Stimulated activated naive B cell treated with anti-CD40 and anti-IgM and Interleukin-4, amounts not matched to agents 10 μg/mL and 1 μg/mL and 100 μg/mL, for 72 hours (primary cell): ENCODE results near the gene CLMP.

ENCODE experiments used
- ATAC-seq, 2 donors: fragments of 150-1000 bp; cut with Tn5 transposase; replicated peaks; 2 replicates each; pipeline ENCODE4 v1.10.0; 2021; ENCODE audit warnings: moderate library complexity in 1 of 2
- DNase-seq: peaks from one replicate; pipeline ENCODE4 v3.0.0; 2021
- H3K27ac Mint-ChIP-seq: one replicate; pipeline ENCODE4 v1.8.0; 2022; ENCODE audit warnings: mild to moderate bottlenecking, mixed read lengths
- H3K27me3 Mint-ChIP-seq, 2 donors: one replicate each; pipeline ENCODE4 v1.8.0; 2022; ENCODE audit warnings: mixed read lengths in 2 of 2
- H3K36me3 Mint-ChIP-seq, 2 donors: one replicate each; pipeline ENCODE4 v1.8.0; 2022; ENCODE audit warnings: mixed read lengths in 2 of 2, mild to moderate bottlenecking in 1 of 2
- H3K4me1 Mint-ChIP-seq, 2 donors: one replicate each; pipeline ENCODE4 v1.8.0; 2022; ENCODE audit warnings: mixed read lengths in 2 of 2, mild to moderate bottlenecking in 1 of 2
- H3K4me3 Mint-ChIP-seq, 2 donors: one replicate each; pipeline ENCODE4 v1.8.0; 2022; ENCODE audit warnings: mild to moderate bottlenecking in 2 of 2, mixed read lengths in 2 of 2, moderate library complexity in 1 of 2
- H3K9me3 Mint-ChIP-seq, 2 donors: one replicate each; pipeline ENCODE4 v1.8.0; 2022; ENCODE audit warnings: mixed read lengths in 2 of 2, mild to moderate bottlenecking in 1 of 2

Gene CLMP

GRCh38 chr11:123190518-123190917, 4.5 kb downstream of the CLMP start:
- H3K27ac Mint-ChIP-seq: no peak overlapping the region
- H3K4me1 Mint-ChIP-seq: peaks cover 3 to 4% of the 10 kb centered on the region in 2 donors
- no peaks in the 10 kb centered on the region for H3K36me3 Mint-ChIP-seq
- H3K27me3 Mint-ChIP-seq: peaks cover 38 to 58% of the 10 kb centered on the region in 2 donors
- ATAC-seq: no peak
- no peak for DNase-seq
- H3K4me3 Mint-ChIP-seq: no peak overlapping the region
- H3K9me3 Mint-ChIP-seq: no peaks in the 10 kb centered on the region

- Mint-ChIP-seq H3K4me3 (no peak overlapping the region), H3K27ac (no peak overlapping the region), H3K36me3 (no peaks in the 10 kb centered on the region), H3K4me1 (no peaks in the 10 kb centered on the region), H3K9me3 (no peaks in the 10 kb centered on the region), H3K27me3 (peaks cover 36 to 55% of the 10 kb centered on the region in 2 donors)
- no peak for ATAC-seq
- DNase-seq: no peak
Observed at GRCh38 chr11:123188508-123189165, 6.4 kb downstream of the CLMP start.

DNA sequence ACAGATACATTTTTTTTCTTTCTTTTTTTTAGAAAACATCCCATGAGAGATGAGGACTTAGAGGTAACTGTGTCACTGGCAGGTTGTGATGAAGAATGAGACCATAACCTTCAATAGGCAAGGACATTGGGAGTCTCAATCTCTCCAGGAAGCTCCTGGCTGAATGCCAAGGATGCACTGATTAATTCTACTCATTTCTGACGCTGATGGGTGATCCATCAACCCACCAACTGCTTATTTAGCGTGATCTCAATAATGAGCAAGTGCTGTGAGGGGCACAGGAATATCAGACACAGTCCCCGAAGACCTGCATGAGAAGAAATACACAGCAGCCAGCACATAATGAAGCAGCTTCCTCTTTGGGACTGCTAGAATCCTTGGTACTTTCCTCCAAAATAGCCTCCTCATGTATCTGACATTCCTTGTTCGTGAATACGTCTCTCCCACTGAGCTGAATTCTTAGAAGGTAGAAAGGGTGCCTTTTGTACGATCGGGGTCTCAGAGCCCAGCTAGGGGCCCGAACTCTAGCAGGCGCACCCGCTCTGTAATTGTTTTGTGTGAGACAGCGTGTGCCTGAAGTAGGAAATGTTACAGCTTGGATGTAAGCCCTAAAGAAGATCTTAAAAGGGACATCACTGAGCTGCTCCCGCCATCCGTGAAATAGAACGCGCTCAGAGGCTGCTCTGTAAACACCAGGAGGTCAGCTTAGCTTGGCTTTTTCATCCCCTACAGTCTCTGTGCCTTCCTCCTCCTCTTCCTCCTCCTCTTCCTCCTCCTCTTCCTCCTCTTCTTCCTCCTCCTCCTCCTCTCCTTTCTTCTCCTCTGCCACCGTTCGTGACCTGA, 7.2 kb downstream of the CLMP start:
- no peak overlapping the region for H3K27ac Mint-ChIP-seq
- H3K27me3 Mint-ChIP-seq: peaks cover 33 to 51% of the 10 kb centered on the region in 2 donors
- H3K36me3 Mint-ChIP-seq: no peaks in the 10 kb centered on the region
- no peaks in the 10 kb centered on the region for H3K9me3 Mint-ChIP-seq
- no peaks in the 10 kb centered on the region for H3K4me1 Mint-ChIP-seq
- H3K4me3 Mint-ChIP-seq: no peak overlapping the region
- ATAC-seq (no peak), DNase-seq (no peak)

DNA sequence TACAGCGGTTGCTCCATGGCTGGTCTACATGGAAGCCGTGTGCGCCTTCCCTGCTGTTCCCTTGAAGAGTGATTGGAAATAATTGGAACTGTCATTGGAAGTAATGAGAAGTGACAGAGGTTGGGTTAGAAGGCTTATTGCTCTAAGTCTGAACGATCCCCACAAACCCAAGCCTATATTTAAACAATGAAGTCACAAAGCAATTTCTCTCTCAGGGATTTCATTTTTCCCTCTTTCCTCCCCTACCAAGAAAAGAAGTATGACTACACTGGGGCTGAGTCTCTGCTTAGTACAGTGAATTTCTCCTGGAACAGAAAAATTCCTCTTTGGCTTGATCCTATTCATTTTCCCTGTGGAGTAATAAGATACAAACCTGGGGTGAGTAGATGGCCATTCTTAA, 7.8 kb downstream of the CLMP start:
- no peak for ATAC-seq
- no peaks in the 10 kb centered on the region for H3K4me1 Mint-ChIP-seq
- H3K9me3 Mint-ChIP-seq: no peaks in the 10 kb centered on the region
- H3K36me3 Mint-ChIP-seq: no peaks in the 10 kb centered on the region
- peaks cover 33 to 55% of the 10 kb centered on the region in 2 donors for H3K27me3 Mint-ChIP-seq
- H3K4me3 Mint-ChIP-seq: no peak overlapping the region
- H3K27ac Mint-ChIP-seq: no peak overlapping the region
- DNase-seq: no peak

DNA sequence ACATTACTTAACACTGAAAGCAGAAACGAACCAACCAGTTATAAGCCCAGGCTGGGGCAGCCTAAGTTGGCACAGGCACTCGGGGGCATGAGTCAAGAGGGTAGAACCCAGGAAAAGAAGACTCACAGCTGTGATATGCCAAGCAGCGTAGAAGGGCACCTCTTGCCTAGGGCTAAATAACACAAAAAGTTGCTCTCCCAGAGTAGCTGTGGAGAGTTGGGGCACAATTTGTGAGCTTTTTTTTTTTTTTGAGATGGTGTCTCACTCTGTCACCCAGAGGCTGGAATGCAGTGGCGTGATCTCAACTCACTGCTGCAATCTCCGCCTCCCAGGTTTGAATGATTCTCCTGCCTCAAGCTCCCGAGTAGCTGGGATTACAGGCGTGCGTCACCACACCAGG, 8.8 kb downstream of the CLMP start:
- Mint-ChIP-seq H3K36me3 (no peaks in the 10 kb centered on the region), H3K4me3 (no peak overlapping the region), H3K27me3 (peaks cover 30 to 48% of the 10 kb centered on the region in 2 donors), H3K27ac (no peak overlapping the region), H3K4me1 (no peaks in the 10 kb centered on the region), H3K9me3 (no peaks in the 10 kb centered on the region)
- ATAC-seq (no peak), DNase-seq (no peak)

- no peak overlapping the region for H3K27ac Mint-ChIP-seq
- peaks cover 36 to 52% of the 10 kb centered on the region in 2 donors for H3K27me3 Mint-ChIP-seq
- ATAC-seq: no peak
- peaks cover 2 to 3% of the 10 kb centered on the region in 2 donors for H3K9me3 Mint-ChIP-seq
- H3K4me1 Mint-ChIP-seq: no peaks in the 10 kb centered on the region
- no peak for DNase-seq
- H3K36me3 Mint-ChIP-seq: peaks cover 0 to 2% of the 10 kb centered on the region in 2 donors
- no peak overlapping the region for H3K4me3 Mint-ChIP-seq
Observed at GRCh38 chr11:123185326-123185725, 9.7 kb downstream of the CLMP start.

DNA sequence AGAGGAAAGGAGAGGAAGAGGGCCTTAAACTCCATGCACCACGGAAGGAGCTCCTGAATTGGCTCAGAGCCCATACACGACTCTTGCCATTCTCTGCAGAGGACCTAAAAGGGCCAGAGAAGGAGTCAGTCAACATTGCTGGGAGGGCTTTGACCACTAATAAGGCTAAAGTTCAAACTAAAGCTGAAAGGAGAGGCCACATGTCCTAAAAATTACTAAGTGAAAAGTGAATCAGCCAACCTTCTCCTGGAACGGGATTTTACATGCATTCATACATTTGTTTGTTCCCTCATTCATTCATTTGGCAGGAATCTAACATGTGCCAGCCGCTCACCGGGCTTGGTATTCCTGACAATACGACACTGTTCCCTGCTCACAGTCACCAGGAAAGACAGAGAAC, 10.5 kb downstream of the CLMP start:
- DNase-seq (no peak), ATAC-seq (no peak)
- H3K4me3 Mint-ChIP-seq: no peak overlapping the region
- H3K36me3 Mint-ChIP-seq: peaks cover 0 to 4% of the 10 kb centered on the region in 2 donors
- H3K4me1 Mint-ChIP-seq: no peaks in the 10 kb centered on the region
- peaks cover 38 to 52% of the 10 kb centered on the region in 2 donors for H3K27me3 Mint-ChIP-seq
- peaks cover 2 to 4% of the 10 kb centered on the region in 2 donors for H3K9me3 Mint-ChIP-seq
- H3K27ac Mint-ChIP-seq: no peak overlapping the region

GRCh38 chr11:123183391-123184099, 11.5 kb downstream of the CLMP start:
- H3K27me3 Mint-ChIP-seq: peaks cover 41 to 42% of the 10 kb centered on the region in 2 donors
- H3K4me1 Mint-ChIP-seq: no peaks in the 10 kb centered on the region
- no peak overlapping the region for H3K27ac Mint-ChIP-seq
- ATAC-seq (peak; percentile 34 to 72), DNase-seq (no peak)
- no peak overlapping the region for H3K4me3 Mint-ChIP-seq
- peaks cover 0 to 4% of the 10 kb centered on the region in 2 donors for H3K36me3 Mint-ChIP-seq
- peaks cover 2 to 4% of the 10 kb centered on the region in 2 donors for H3K9me3 Mint-ChIP-seq

- H3K9me3 Mint-ChIP-seq: peaks cover 2 to 4% of the 10 kb centered on the region in 2 donors
- peaks cover 32 to 33% of the 10 kb centered on the region in 2 donors for H3K27me3 Mint-ChIP-seq
- no peak for ATAC-seq
- H3K27ac Mint-ChIP-seq: no peak overlapping the region
- H3K36me3 Mint-ChIP-seq: peaks cover 0 to 4% of the 10 kb centered on the region in 2 donors
- H3K4me3 Mint-ChIP-seq: no peak overlapping the region
- H3K4me1 Mint-ChIP-seq: no peaks in the 10 kb centered on the region
- no peak for DNase-seq
Observed at GRCh38 chr11:123181767-123182500, 13.1 kb downstream of the CLMP start.

DNA sequence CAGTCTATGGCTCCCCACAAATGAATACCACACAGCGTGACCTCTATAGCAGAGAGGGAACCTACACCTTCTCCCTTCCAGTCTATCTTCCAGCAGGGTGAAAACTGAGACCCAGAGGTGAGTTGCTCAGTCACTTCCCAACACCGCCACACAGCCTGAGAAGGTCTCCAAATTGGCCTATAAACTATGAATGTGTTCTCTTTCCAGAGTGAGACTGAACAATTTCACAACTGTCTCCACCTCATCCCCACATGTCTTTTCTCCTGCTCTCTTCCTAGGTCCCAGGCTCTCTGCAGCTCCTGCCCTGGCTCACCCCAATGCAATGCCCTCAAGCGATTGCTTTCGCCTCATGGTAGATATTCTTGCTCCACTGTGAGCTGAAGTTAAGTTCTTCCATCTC, 14.0 kb downstream of the CLMP start:
- ATAC-seq: no peak

DNA sequence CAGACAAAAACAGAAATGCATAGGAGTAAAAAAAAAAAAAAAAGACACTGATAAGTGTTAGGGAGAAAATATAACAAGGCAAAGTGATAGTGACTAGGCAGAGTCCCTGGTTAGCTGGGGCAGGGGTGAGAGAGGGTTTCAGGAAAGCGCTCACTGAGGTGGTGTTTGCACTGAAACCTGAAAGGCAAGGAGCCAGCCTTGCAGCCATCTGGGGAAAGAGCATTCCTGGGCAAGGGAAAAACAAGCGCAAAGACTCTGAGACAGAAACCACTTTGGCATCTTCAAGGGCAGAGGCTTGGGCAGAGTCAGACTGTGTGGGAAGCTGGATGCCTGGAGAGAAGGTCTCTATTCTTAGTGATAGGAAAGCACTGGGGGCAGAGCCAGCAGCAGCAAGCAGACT, 14.5 kb downstream of the CLMP start:
- no peak overlapping the region for H3K27ac Mint-ChIP-seq
- peaks cover 2 to 4% of the 10 kb centered on the region in 2 donors for H3K9me3 Mint-ChIP-seq
- ATAC-seq (no peak), DNase-seq (no peak)
- H3K4me1 Mint-ChIP-seq: no peaks in the 10 kb centered on the region
- peaks cover 0 to 4% of the 10 kb centered on the region in 2 donors for H3K36me3 Mint-ChIP-seq
- H3K4me3 Mint-ChIP-seq: no peak overlapping the region
- H3K27me3 Mint-ChIP-seq: peaks cover 28 to 37% of the 10 kb centered on the region in 2 donors

More for the DNA sequence above, 14.0 kb downstream of the CLMP start:
- H3K4me3 Mint-ChIP-seq: no peak overlapping the region
- no peak overlapping the region for H3K27ac Mint-ChIP-seq
- no peak for DNase-seq
- H3K36me3 Mint-ChIP-seq: peaks cover 0 to 4% of the 10 kb centered on the region in 2 donors
- peaks cover 2 to 4% of the 10 kb centered on the region in 2 donors for H3K9me3 Mint-ChIP-seq
- H3K27me3 Mint-ChIP-seq: peaks cover 28 to 37% of the 10 kb centered on the region in 2 donors
- no peaks in the 10 kb centered on the region for H3K4me1 Mint-ChIP-seq

DNA sequence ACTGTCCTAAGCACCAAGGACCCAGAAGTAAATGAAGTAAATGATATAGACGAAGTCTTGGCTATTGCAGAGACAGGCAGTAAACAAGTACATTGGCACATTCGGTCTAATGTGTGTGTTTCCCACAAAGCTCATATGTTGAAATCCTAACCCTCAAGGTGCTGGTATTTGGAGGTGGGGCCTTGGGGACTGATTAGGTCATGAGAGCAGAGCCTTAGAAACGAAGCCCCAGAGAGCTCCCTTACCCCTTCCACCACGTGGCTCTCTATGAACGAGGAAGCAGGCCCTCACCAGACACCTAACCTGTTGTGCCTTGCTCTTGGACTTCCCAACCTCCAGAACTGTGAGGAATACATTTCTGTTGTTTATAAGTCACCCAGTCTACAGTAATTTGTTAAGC, 14.9 kb downstream of the CLMP start:
- Mint-ChIP-seq H3K36me3 (peaks cover 0 to 4% of the 10 kb centered on the region in 2 donors), H3K27me3 (peaks cover 24 to 35% of the 10 kb centered on the region in 2 donors), H3K9me3 (peaks cover 2 to 4% of the 10 kb centered on the region in 2 donors), H3K4me3 (no peak overlapping the region), H3K4me1 (no peaks in the 10 kb centered on the region), H3K27ac (no peak overlapping the region)
- no peak for ATAC-seq
- DNase-seq: no peak

GRCh38 chr11:123179586-123179985, 15.5 kb downstream of the CLMP start:
- H3K36me3 Mint-ChIP-seq: peaks cover 0 to 4% of the 10 kb centered on the region in 2 donors
- H3K4me1 Mint-ChIP-seq: no peaks in the 10 kb centered on the region
- H3K27ac Mint-ChIP-seq: no peak overlapping the region
- no peak for DNase-seq
- H3K4me3 Mint-ChIP-seq: no peak overlapping the region
- peaks cover 2 to 4% of the 10 kb centered on the region in 2 donors for H3K9me3 Mint-ChIP-seq
- peaks cover 19 to 29% of the 10 kb centered on the region in 2 donors for H3K27me3 Mint-ChIP-seq
- no peak for ATAC-seq

GRCh38 chr11:123178186-123178585, 16.9 kb downstream of the CLMP start:
- Mint-ChIP-seq H3K9me3 (peaks cover 2 to 4% of the 10 kb centered on the region in 2 donors), H3K36me3 (peaks cover 0 to 4% of the 10 kb centered on the region in 2 donors), H3K27me3 (peaks cover 14 to 25% of the 10 kb centered on the region in 2 donors), H3K4me1 (no peaks in the 10 kb centered on the region), H3K27ac (no peak overlapping the region), H3K4me3 (no peak overlapping the region)
- no peak for DNase-seq
- no peak for ATAC-seq
